Loucy (cell line): Measurements from ENCODE around the gene IRF2BP2.

Experiments used
- CTCF ChIP-seq: fragments of 200-600 bp; sonication (generic); conservative IDR thresholded peaks from 2 replicates; pipeline ENCODE4 v1.5.1; 2014; ENCODE audit warnings: mild to moderate bottlenecking, antibody characterized with exemption, low read length
- EZH2phosphoT487 ChIP-seq: fragments of 200-600 bp; IDR thresholded peaks from 2 replicates; pipeline ENCODE4 v1.6.1; 2018; ENCODE audit warnings: antibody characterized with exemption, mild to moderate bottlenecking, moderate library complexity, borderline replicate concordance

- TF ChIP-seq CTCF: no peak
- no peak for TF ChIP-seq EZH2phosphoT487
Observed at GRCh38 chr1:234633246-234634003, 23.4 kb upstream of the IRF2BP2 start.
